AG10803 (cell line): ENCODE results near the gene SHISA5.
"Not testable (repeated sequence)": the region's sequence is repeated elsewhere in the genome, so short reads cannot be mapped to it uniquely, and the experiment has no call there.

Experiments
- DNase-seq: peaks from one replicate; pipeline ENCODE4 v3.0.0; 2010; ENCODE audit warnings: low read depth
- H3K4me3 ChIP-seq: 2 replicates; pipeline ENCODE4 v1.5.1; 2011; ENCODE audit warnings: mild to moderate bottlenecking, low read length, control low read depth
- TF ChIP-seq, protein P1 (sequence below): conservative IDR thresholded peaks from 2 replicates; pipeline ENCODE4 v1.5.1; 2011; ENCODE audit warnings: mild to moderate bottlenecking, low read length, control low read depth, inconsistent platforms

The SHISA5 gene

DNA sequence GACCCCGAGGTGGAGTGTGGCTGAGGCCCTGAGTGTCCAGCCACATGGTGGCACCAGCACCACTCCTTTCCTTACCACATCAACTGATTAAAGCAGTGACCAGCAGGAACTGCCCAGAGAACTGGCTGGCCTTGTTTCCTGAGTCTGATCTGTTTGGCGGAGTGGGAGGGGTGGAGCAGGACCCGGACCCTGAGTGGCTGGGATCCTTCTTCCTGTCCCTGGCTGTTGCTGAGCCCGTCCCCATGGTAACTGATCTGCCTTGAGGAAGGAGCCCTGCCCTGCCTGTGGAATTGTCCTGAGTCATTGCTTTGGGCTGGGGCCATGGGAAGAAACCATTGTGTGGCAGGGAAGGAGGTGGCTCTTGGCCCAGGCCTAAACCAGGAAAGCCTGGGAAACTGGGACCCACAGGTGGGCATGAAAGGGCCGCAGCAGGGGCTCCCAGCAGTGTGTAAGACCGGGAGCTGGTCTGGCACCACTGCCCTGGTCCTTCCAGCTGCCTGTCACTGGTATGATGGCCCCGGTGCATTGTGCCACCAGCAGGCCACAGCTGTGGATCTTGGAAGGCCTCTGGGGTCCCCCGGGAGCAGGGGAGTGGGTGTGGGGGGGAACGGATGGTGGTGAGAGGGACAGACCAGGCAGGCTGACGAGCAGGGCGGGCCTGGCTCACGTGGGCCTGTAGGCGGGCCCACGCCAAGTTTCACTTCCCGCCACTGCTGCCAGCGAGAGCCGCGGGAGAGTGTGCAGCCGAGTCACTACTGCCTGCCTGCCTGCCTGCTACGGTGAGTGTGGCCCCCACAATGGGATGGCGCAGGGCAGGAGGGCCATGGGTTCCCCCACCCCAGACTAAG, 38.2 kb downstream of the SHISA5 start:
- H3K4me3 ChIP-seq = peak overlapping the region; percentile 60
- DNase-seq = peak; percentile 100
- TF ChIP-seq, protein P1, sequence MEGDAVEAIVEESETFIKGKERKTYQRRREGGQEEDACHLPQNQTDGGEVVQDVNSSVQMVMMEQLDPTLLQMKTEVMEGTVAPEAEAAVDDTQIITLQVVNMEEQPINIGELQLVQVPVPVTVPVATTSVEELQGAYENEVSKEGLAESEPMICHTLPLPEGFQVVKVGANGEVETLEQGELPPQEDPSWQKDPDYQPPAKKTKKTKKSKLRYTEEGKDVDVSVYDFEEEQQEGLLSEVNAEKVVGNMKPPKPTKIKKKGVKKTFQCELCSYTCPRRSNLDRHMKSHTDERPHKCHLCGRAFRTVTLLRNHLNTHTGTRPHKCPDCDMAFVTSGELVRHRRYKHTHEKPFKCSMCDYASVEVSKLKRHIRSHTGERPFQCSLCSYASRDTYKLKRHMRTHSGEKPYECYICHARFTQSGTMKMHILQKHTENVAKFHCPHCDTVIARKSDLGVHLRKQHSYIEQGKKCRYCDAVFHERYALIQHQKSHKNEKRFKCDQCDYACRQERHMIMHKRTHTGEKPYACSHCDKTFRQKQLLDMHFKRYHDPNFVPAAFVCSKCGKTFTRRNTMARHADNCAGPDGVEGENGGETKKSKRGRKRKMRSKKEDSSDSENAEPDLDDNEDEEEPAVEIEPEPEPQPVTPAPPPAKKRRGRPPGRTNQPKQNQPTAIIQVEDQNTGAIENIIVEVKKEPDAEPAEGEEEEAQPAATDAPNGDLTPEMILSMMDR = peak; percentile 75

DNA sequence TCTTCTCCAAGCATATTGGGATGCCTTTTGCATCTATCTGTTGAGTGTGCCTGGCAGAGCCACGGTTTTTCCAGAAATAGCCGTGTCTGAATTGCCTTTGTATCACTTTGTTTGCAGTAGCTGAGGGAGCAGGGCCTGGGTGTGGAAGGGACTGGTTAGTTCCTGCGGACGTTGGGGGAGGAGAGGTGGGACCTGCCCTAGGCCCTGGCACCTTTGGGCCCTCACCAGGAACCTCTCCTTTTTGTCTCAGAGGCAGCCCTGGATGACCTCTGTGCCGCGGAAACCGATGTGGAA, 38.8 kb downstream of the SHISA5 start:
- TF ChIP-seq, protein P1 = no peak
- no peak overlapping the region for H3K4me3 ChIP-seq
- no peak for DNase-seq

DNA sequence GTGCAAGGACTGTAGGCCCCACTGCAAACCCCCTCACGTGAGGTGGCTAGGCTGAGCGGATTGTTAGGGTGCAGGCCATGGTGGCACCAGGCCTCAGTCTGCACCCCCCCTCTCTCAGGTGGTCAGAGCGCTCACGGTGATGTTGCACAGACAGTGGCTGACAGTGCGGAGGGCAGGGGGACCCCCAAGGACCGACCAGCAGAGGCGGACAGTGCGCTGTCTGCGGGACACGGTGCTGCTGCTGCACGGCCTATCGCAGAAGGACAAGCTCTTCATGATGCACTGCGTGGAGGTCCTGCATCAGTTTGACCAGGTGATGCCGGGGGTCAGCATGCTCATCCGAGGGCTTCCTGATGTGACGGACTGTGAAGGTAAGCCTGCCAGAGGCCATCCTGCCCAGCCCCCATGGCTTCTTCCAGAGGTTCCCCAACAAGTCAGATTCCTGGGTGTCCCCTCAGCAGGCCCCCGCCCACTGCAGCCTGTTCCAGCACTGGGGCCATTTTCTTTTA, 39.2 kb downstream of the SHISA5 start:
- no peak overlapping the region for H3K4me3 ChIP-seq
- no peak for DNase-seq
- TF ChIP-seq, protein P1 = no peak

DNA sequence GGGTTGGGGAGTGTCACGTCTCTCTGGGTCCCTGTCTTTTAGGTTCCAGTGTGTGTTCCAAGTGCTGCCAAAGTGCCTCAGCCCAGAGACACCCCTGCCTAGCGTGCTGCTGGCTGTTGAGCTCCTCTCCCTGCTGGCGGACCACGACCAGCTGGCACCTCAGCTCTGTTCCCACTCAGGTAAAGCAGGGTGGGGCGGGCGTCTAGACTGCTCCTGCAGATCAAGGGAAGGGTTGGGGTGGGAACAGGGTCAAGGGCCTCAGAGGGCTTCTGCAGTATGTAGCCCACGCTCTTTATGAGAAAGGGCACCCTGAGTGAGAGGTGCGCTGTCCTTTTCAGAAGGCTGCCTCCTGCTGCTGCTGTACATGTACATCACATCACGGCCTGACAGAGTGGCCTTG, 40.3 kb downstream of the SHISA5 start:
- TF ChIP-seq, protein P1 = no peak
- DNase-seq = no peak
- H3K4me3 ChIP-seq = no peak overlapping the region

DNA sequence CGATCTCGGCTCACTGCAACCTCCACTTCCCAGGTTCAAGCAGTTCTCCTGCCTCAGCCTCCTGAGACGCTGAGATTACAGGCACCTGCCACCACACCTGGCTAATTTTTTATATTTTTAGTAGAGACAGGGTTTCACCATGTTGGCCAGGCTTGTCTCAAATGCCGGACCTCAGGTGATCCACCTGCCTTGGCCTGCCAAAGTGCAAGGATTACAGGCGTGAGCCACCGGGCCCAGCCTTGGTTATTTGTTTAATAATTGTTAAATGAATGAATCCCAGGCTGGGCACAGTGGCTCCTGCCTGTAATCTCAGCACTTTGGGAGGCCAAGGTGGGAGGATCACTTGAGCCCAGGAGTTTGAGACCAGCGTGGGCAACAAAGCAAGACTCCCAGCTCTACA, 42.2 kb downstream of the SHISA5 start:
- H3K4me3 ChIP-seq, DNase-seq: not testable (repeated sequence)

DNA sequence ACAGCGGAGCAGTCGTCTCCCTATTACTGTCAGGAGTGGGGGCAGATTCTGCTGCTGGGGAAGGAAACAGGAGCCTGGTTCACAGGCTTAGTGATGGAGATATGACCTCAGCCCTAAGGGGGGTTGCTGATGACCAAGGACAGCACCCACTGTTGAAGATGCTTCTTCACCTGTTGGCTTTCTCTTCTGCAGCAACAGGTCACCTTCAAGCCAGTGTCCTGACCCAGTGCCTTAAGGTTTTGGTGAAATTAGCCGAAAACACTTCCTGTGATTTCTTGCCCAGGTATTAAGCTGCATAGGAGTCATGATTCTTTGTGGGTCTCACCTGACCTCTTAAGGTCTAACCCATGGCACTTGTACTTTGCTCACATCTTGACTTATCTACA, 43.5 kb downstream of the SHISA5 start:
- H3K4me3 ChIP-seq = no peak overlapping the region
- no peak for DNase-seq
- TF ChIP-seq, protein P1 = no peak

DNA sequence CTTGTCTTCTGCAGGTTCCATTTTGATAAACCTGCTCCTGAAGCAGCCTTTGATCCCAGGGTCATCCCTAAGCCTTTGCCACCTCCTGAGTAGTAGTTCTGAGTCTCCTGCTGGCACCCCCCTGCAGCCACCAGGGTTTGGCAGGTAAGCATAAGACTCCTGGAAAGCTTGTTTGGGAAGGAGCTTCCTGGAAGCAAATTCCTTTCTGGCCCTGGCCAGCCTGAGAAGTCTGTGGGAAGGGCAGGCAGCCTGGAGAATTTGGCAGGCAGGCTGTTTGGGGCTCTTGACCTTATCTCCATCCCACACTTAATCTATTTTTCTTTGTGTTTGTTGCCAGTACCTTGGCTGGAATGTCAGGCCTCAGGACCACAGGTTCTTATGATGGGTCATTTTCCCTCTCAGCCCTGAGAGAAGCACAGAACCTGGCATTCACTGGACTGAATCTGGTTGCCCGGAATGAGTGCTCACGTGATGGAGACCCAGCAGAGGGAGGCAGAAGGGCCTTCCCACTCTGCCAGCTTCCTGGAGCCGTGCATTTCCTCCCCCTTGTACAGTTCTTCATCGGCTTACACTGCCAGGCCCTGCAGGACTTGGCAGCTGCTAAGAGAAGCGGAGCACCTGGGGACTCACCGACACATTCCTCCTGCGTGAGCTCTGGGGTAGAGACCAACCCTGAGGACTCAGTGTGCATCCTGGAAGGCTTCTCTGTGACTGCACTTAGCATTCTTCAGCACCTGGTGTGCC, 44.0 kb downstream of the SHISA5 start:
- DNase-seq = no peak
- TF ChIP-seq, protein P1 = no peak

More for the DNA sequence above, 44.0 kb downstream of the SHISA5 start:
- H3K4me3 ChIP-seq = no peak overlapping the region
